HEK293T (cell line): ENCODE measurements around the gene HPSE2.

Source experiments
- CTCF ChIA-PET: fragments of 350-600 bp; formaldehyde crosslinking; extraction: SDS; loops from one replicate; lab custom pipeline; 2021; ENCODE audit warnings: antibody characterized with exemption, inconsistent platforms; lab: Yijun Ruan, JAX
- POLR2A ChIA-PET: fragments of 350-600 bp; formaldehyde crosslinking; extraction: SDS; loops from one replicate; lab custom pipeline; 2020; ENCODE audit warnings: antibody characterized with exemption, inconsistent platforms; lab: Yijun Ruan, JAX
- DNase-seq: peaks from one replicate; pipeline ENCODE4 v3.0.0; 2012; ENCODE audit warnings: mixed read lengths; ENCODE audit errors: extremely low spot score
- ARNT ChIP-seq: fragments of 450-650 bp; IDR thresholded peaks from 2 replicates; pipeline ENCODE4 v1.6.1; 2017; ENCODE audit warnings: mild to moderate bottlenecking
- BHLHE40 ChIP-seq: fragments of 450-650 bp; IDR thresholded peaks from 2 replicates; pipeline ENCODE4 v1.6.1; 2016; ENCODE audit warnings: mild to moderate bottlenecking, moderate library complexity, borderline replicate concordance
- CTBP1 ChIP-seq: fragments of 450-650 bp; IDR thresholded peaks from 2 replicates; pipeline ENCODE4 v1.6.1; 2016; ENCODE audit warnings: borderline replicate concordance
- ELF4 ChIP-seq: fragments of 450-650 bp; IDR thresholded peaks from 2 replicates; pipeline ENCODE4 v1.6.1; 2017; ENCODE audit warnings: antibody characterized with exemption
- FOXA1 ChIP-seq: fragments of 450-650 bp; IDR thresholded peaks from 2 replicates; pipeline ENCODE4 v1.6.1; 2016; ENCODE audit warnings: mild to moderate bottlenecking
- FOXK2 ChIP-seq: fragments of 450-650 bp; IDR thresholded peaks from 2 replicates; pipeline ENCODE4 v1.6.1; 2016; ENCODE audit warnings: mild to moderate bottlenecking
- FOXM1 ChIP-seq: fragments of 450-650 bp; IDR thresholded peaks from 2 replicates; pipeline ENCODE4 v1.6.1; 2017; ENCODE audit warnings: mild to moderate bottlenecking, borderline replicate concordance
- HDGF ChIP-seq: fragments of 450-650 bp; IDR thresholded peaks from 2 replicates; pipeline ENCODE4 v1.6.1; 2017; ENCODE audit warnings: antibody characterized with exemption, borderline replicate concordance
- L3MBTL2 ChIP-seq: fragments of 450-650 bp; conservative IDR thresholded peaks from 2 replicates; pipeline ENCODE4 v1.6.1; 2016; ENCODE audit warnings: mild to moderate bottlenecking
- LEF1 ChIP-seq: fragments of 450-650 bp; IDR thresholded peaks from 2 replicates; pipeline ENCODE4 v1.6.1; 2017; ENCODE audit warnings: mild to moderate bottlenecking, borderline replicate concordance
- NFRKB ChIP-seq: fragments of 450-650 bp; IDR thresholded peaks from 2 replicates; pipeline ENCODE4 v1.6.1; 2016; ENCODE audit warnings: mild to moderate bottlenecking, moderate library complexity
- PKNOX1 ChIP-seq: fragments of 450-650 bp; IDR thresholded peaks from 2 replicates; pipeline ENCODE4 v1.6.1; 2016
- SP1 ChIP-seq: fragments of 450-650 bp; IDR thresholded peaks from 2 replicates; pipeline ENCODE4 v1.6.1; 2017
- SUZ12 ChIP-seq: fragments of 450-650 bp; IDR thresholded peaks from 2 replicates; pipeline ENCODE4 v1.6.1; 2016; ENCODE audit warnings: mild to moderate bottlenecking
- TARDBP ChIP-seq: fragments of 450-650 bp; IDR thresholded peaks from 2 replicates; pipeline ENCODE4 v1.6.1; 2016
- ZNF384 ChIP-seq: fragments of 450-650 bp; IDR thresholded peaks from 2 replicates; pipeline ENCODE4 v1.6.1; 2016

HPSE2 gene

GRCh38 chr10:98758463-98758862 lies 477.2 kb downstream of the HPSE2 start:
- ChIA-PET CTCF (no interaction called here), POLR2A (no interaction called here)
- DNase-seq = no peak
- TF ChIP-seq FOXK2 (no peak), TARDBP (no peak), ZNF384 (no peak), FOXA1 (no peak), ARNT (no peak), SUZ12 (no peak), SP1 (no peak), L3MBTL2 (no peak), PKNOX1 (no peak), FOXM1 (no peak), CTBP1 (no peak), LEF1 (no peak), ELF4 (no peak), NFRKB (no peak), BHLHE40 (no peak)

- TF ChIP-seq L3MBTL2 (no peak), FOXM1 (no peak), LEF1 (no peak), ZNF384 (no peak), ELF4 (no peak), SP1 (no peak)
- POLR2A ChIA-PET = no interaction called here
- CTCF ChIA-PET = no interaction called here
- peak; percentile 28 for DNase-seq
Measured at GRCh38 chr10:98748298-98748697, 487.4 kb downstream of the HPSE2 start.

GRCh38 chr10:98745645-98746044 lies 490.0 kb downstream of the HPSE2 start:
- DNase-seq = no peak
- CTCF ChIA-PET = no interaction called here

GRCh38 chr10:98720551-98720950 lies 515.1 kb downstream of the HPSE2 start:
- no peak for TF ChIP-seq BHLHE40
- no peak for TF ChIP-seq FOXK2
- no peak for TF ChIP-seq ARNT
- TF ChIP-seq ELF4 = no peak
- TF ChIP-seq TARDBP = no peak
- TF ChIP-seq NFRKB = no peak
- no peak for TF ChIP-seq FOXM1
- TF ChIP-seq SP1 = no peak
- TF ChIP-seq ZNF384 = no peak
- no peak for TF ChIP-seq L3MBTL2
- TF ChIP-seq LEF1 = no peak
- no peak for TF ChIP-seq PKNOX1
- no peak for TF ChIP-seq SUZ12
- TF ChIP-seq HDGF = no peak
- no peak for TF ChIP-seq FOXA1
- no peak for TF ChIP-seq CTBP1
- POLR2A ChIA-PET = no interaction called here
- CTCF ChIA-PET = no interaction called here
- no peak for DNase-seq

More at GRCh38 chr10:98745645-98746044, 490.0 kb downstream of the HPSE2 start:
- TF ChIP-seq HDGF (no peak), CTBP1 (no peak), ARNT (no peak), NFRKB (no peak), FOXM1 (no peak), TARDBP (no peak), BHLHE40 (no peak), FOXK2 (no peak), PKNOX1 (no peak), ELF4 (no peak), ZNF384 (no peak), FOXA1 (no peak), SUZ12 (no peak)
- POLR2A ChIA-PET = no interaction called here

- ChIA-PET POLR2A (no interaction called here), CTCF (no interaction called here)
- DNase-seq = no peak
- TF ChIP-seq L3MBTL2 (no peak), CTBP1 (no peak), HDGF (no peak), SUZ12 (no peak), ELF4 (no peak), LEF1 (no peak), NFRKB (no peak), TARDBP (no peak), ZNF384 (no peak), FOXM1 (no peak), FOXA1 (no peak), BHLHE40 (no peak)
Measured at GRCh38 chr10:98713586-98713985, 522.1 kb downstream of the HPSE2 start.

GRCh38 chr10:98696516-98696915 lies 539.1 kb downstream of the HPSE2 start:
- TF ChIP-seq LEF1 (no peak), PKNOX1 (no peak), ZNF384 (no peak), BHLHE40 (no peak), CTBP1 (no peak), FOXM1 (no peak), SUZ12 (no peak), HDGF (no peak), FOXK2 (no peak), ELF4 (no peak), TARDBP (no peak), L3MBTL2 (no peak), ARNT (no peak), NFRKB (no peak), FOXA1 (no peak), SP1 (no peak)
- no peak for DNase-seq
- POLR2A ChIA-PET = no interaction called here
- CTCF ChIA-PET = interaction anchor here (0.7 kb wide), 1 partner anchor 230 kb away, joined by 4 read pairs; no protein-coding TSS in a partner anchor
